ENCODE data around the gene CCSER2.

CCSER2 gene

DNA sequence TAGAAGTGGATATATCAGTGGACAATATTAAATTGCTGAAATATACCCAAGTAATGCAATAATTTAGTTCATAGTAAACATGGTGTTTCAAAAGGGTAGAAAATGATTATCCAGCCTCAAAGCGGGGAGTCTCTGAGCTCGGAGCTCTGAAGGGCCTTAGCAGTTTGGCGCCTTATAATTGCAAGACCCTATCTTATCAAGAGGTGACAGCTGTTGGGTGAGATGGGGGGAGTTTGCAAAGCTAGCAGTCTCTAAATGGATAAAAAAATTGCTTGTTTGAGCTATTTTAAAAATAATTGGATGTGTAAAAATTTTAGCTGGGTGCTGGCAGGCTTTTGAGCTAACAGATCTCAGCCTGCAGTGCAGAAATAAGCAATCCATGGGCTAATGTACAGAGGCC is 219.2 kb downstream of the CCSER2 start:
- DNase-seq (ENCODE audit: low spot score) = no peak

DNA sequence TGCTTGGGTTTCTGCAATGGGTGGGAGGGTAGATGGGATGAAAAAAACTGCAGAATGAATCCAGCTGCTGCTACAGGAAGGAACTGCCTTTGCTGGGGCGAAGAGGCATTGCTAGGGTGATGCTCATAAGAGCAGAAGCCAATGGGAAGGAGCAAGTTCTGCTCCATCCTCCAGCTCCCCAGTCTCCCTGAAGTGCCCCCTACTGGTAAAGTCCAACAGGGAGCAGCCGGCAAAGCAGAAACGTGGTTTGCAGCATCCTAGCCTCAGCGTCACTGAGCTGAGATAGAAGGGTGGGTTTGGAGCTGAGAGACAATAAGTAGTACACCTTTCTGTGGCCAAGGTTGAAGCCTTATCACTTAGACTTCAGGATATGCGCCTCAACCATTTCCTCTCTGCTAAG is 220.5 kb downstream of the CCSER2 start:
- no peak for DNase-seq (ENCODE audit: low spot score)

DNA sequence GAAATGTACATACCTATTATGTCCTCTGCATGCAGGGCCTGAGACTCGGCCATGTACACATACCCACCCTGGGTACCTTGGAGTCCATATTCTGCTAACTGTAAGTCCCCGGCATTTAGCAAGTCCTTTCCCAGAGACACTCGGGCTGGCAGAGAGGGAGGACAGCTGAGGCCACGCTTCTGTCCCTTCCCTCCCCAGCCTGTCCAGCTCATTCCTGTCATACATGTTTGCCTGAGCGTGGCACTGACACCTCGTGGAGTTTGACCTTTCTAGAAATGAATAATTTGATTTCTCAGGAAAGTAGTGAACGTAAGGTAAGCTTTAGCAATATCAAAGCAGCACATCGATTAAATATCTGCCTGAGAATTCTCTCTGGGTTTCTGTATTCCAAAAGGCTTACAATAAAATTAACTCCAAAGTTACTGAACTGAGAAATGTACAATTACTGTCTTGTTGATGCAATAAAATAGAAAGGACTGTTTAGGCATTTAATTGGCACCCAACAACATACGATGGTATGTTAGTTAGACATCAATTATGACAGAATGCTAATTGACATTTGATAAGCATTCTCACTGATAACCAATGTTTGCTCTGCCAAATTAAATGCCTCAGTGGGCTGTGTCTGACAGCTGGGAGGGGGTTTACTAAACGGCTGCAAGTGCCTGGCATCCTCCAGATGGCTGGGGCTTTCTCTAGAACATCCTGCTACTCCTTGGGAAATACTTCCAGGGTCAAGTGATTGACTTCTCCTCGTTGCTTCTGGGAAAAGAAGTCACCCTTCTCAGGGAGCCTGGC is 221.2 kb downstream of the CCSER2 start:
- no peak for DNase-seq (ENCODE audit: low spot score)

- no peak for DNase-seq (ENCODE audit: low spot score)
These were observed 222.5 kb downstream of the CCSER2 start for GRCh38 chr10:84550756-84551436.

DNA sequence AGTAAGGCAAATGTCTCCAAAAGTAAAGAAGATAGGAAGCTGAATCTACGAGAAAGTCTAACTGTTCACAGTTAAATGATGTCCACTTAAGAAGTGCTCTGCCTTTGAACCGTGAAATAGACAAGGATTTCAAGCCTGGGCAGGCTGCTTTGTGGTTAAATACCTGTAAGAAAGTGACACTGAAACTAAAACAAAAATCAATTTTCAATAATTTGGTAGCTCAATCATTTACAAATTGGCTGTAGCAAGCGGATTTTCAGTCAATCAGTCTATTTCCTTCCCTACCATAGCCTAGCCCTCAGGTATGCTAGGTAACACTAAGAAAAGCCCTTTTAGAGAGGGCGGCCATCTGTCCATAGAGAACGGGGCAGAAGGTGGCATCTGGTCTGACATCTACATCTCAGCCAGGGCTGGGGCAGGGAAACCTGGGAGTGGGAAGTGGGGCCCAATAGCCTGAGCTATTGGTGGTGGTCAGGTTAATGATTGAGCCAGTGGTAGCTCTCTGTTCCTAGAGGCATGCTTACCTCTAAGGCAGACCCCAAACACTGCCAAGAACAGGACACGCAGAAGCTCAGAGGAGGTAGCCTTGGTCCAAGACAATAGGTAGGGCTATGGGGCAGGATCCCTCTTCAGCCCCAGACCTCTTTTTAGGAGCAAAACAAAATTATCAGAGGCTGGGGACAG is 223.2 kb downstream of the CCSER2 start:
- DNase-seq (ENCODE audit: low spot score) = no peak

DNA sequence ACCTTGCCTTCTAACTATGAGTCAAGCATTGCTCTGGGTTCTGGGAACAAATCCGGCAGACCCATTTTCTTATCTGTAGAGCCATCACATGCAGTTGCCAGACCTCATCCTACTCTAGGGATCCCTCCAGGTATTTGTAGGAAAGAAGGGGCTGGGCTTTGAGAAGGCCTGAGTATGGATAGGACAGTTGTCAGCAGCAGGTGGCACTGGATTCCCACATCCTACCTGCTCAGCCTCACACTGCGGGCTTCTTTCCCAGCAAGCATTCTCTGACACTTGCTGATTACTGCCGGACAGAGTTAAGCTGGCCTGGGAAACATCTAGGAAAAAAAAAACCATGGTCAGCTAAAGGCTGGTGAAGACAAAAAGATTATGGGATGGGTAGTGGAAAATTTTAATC is 224.1 kb downstream of the CCSER2 start:
- DNase-seq (ENCODE audit: low spot score) = no peak

- DNase-seq (ENCODE audit: low spot score) = no peak
These were observed 234.2 kb downstream of the CCSER2 start for GRCh38 chr10:84562592-84562991.

GRCh38 chr10:84563355-84563754 is 235.0 kb downstream of the CCSER2 start:
- DNase-seq (ENCODE audit: low spot score) = no peak

DNA sequence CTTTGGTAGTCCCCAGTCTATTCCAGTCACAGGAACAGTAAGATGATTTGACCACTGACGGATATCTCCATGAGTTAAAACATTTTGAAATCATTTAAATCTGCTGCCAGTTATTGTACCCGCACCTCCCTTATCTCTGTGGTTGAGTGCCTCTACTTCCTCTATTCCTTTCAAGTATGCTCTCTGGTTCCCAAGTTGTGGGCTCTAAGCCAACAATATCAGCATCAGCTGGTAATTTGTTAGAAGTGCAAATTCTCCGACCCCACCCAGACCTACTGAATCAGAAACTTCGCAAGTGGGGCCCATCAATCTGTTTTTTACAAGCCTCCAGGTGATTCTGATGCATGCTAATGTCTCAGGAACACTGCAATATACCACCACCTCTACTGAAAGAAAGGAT is 235.5 kb downstream of the CCSER2 start:
- DNase-seq (ENCODE audit: low spot score) = no peak

GRCh38 chr10:84565881-84566582 is 237.6 kb downstream of the CCSER2 start:
- no peak for DNase-seq (ENCODE audit: low spot score)

- no peak for DNase-seq (ENCODE audit: low spot score)
These were observed 238.7 kb downstream of the CCSER2 start for GRCh38 chr10:84567133-84567532.

Measured in ecto neural progenitor cell (in vitro differentiated cells).